ENCODE results near the gene CD164L2.
"Not testable (repeated sequence)": the region's sequence is repeated elsewhere in the genome, so short reads cannot be mapped to it uniquely, and the experiment has no call there.

The CD164L2 gene

DNA sequence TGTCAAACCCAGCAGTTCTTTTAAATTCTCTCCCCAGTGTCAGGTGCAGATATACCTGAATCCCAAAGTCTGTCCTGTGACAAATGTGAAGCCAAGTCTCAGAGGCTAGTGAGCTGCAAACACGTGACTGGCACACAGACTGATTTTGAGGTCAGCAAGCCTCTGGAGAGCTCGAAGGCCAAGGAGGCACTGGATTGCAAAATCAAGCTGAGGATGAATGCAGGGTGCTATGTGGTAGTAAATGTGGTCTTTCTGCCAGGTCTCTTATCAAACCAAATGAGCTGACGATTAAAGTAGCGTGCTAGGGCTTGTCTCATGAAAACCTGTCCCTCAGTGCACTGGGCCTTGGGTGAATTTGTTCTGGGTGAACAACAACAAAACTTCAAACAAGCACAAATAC is 29.9 kb upstream of the CD164L2 start:
- TF ChIP-seq, protein P1, sequence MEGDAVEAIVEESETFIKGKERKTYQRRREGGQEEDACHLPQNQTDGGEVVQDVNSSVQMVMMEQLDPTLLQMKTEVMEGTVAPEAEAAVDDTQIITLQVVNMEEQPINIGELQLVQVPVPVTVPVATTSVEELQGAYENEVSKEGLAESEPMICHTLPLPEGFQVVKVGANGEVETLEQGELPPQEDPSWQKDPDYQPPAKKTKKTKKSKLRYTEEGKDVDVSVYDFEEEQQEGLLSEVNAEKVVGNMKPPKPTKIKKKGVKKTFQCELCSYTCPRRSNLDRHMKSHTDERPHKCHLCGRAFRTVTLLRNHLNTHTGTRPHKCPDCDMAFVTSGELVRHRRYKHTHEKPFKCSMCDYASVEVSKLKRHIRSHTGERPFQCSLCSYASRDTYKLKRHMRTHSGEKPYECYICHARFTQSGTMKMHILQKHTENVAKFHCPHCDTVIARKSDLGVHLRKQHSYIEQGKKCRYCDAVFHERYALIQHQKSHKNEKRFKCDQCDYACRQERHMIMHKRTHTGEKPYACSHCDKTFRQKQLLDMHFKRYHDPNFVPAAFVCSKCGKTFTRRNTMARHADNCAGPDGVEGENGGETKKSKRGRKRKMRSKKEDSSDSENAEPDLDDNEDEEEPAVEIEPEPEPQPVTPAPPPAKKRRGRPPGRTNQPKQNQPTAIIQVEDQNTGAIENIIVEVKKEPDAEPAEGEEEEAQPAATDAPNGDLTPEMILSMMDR (IDR thresholded peaks at IDR 0.05; ENCODE audit: low read depth, low read length, missing control alignments) = no peak
- no peak for DNase-seq (ENCODE audit: low read depth)
- no peak overlapping the region for H3K4me3 ChIP-seq (ENCODE audit: low read depth, low read length)

DNA sequence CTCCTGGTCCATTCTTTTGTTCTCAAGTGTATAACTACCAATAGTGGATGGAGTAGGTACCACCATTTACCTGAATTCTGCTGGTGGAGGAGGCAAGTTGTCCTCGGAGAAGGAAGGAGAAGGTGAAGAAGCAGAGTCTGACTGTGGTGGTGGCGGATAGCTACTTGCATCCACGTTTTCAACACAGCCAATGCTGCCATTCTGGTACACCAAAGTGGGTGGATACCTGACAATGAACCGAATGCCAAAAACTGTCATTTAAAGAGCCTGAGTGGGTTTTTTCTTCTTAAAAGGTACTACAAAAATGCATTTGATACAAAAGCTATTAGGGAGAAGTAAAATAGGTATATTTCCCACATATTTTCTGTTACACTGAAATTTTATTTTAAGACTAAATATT is 29.4 kb upstream of the CD164L2 start:
- H3K4me3 ChIP-seq (ENCODE audit: low read depth, low read length) = no peak overlapping the region
- DNase-seq (ENCODE audit: low read depth) = no peak
- TF ChIP-seq, protein P1 (IDR thresholded peaks at IDR 0.05; ENCODE audit: low read depth, low read length, missing control alignments) = no peak

DNA sequence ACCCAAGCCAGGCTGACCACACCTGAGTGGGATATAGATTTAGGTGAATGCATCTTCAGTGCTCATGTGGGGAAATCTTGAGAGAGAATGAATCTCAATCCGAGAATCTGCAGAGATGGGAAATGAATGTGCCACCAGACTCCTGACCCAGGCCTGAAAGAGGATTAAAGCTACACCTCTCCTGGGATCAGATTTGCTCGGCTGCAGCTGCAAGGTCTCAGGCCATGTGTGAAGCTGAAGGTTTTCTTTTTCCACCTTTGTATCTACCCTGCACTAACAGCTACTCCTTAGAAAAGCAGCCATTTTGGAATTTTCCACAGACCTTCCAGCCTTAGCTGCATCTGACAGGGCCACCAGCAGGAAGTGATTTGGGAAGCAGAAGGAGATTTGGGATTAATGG is 27.6 kb upstream of the CD164L2 start:
- H3K4me3 ChIP-seq (ENCODE audit: low read depth, low read length) = no peak overlapping the region
- DNase-seq (ENCODE audit: low read depth) = no peak
- TF ChIP-seq, protein P1 (IDR thresholded peaks at IDR 0.05; ENCODE audit: low read depth, low read length, missing control alignments) = no peak

DNA sequence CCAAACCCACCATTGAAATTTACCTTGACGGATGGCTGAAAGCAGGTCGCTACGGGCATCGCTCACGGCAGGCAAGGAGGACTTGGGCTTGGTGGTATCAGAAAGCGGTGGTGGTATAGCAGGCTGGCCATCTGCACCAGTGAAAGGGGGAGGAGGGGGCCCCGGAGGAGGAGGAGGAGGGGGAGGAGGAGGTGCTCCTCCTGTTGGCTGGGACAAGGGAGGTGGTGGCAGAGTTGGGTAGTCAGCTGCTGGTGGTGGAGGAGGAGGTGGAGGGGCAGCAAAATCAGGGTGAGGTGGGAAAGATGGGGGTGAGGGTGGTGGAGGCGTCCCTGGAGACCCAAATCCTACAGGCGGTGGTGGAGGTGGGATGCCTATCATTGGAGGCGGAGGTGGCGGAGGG is 26.5 kb upstream of the CD164L2 start:
- DNase-seq (ENCODE audit: low read depth) = no peak
- TF ChIP-seq, protein P1 (IDR thresholded peaks at IDR 0.05; ENCODE audit: low read depth, low read length, missing control alignments) = no peak
- H3K4me3 ChIP-seq (ENCODE audit: low read depth, low read length) = no peak overlapping the region

DNA sequence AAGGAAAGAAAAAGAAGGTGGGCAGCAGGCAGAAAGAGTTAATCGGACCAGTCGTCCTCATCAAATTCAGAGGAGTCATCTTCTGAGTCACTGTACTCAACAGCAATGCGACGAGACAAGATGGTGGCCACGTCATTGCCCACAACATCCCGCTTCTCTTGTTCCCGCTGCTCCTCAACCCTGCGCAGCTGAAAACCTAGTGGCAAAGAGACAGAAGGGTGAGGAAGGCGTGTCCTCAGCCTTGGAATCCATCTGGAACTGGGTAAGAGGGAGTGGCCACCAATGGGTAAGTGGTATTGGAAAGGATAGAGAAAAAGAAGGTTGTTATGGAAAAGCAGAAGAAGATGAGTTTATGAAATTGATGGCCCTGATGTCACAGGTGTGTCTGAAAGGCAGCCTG is 25.0 kb upstream of the CD164L2 start:
- no peak overlapping the region for H3K4me3 ChIP-seq (ENCODE audit: low read depth, low read length)
- DNase-seq (ENCODE audit: low read depth) = no peak
- TF ChIP-seq, protein P1 (IDR thresholded peaks at IDR 0.05; ENCODE audit: low read depth, low read length, missing control alignments) = no peak

DNA sequence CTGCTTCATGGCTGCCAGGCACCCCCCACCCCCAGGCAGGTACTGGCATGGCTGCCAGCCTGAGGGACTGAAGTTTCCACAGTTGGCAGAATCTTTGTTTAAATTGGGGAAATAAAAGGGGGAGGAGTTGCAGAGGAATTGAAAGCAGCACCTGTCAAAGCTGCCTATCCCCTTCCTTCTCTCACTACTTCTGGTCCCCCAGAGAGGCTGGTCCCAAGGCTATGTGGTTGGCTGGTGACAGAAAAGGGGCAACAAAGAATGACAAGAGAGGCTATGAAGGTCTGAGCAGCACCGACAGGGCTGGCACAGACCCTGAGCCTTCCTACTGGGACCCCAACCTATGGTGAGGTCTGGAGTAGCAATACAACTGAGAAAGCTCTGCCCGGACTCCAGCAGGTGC is 23.7 kb upstream of the CD164L2 start:
- H3K4me3 ChIP-seq (ENCODE audit: low read depth, low read length); DNase-seq (ENCODE audit: low read depth): not testable (repeated sequence)

DNA sequence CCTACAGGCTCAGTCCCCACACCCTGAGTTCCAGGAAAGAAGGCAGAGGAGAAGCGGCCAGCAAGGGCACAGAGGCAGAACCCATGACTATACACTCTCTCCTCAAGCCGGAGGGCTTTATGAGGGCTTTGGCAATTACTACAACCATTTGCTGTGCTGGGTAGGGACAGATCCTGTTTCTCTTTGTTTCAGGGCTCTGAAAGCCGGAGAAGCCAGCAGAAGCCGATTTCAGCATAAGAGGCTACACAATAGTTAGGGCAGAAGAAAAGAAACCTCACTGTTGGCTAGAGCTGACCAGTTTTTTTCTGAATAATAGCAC is 23.2 kb upstream of the CD164L2 start:
- TF ChIP-seq, protein P1 (IDR thresholded peaks at IDR 0.05; ENCODE audit: low read depth, low read length, missing control alignments) = no peak
- DNase-seq (ENCODE audit: low read depth) = no peak
- H3K4me3 ChIP-seq (ENCODE audit: low read depth, low read length) = no peak overlapping the region

DNA sequence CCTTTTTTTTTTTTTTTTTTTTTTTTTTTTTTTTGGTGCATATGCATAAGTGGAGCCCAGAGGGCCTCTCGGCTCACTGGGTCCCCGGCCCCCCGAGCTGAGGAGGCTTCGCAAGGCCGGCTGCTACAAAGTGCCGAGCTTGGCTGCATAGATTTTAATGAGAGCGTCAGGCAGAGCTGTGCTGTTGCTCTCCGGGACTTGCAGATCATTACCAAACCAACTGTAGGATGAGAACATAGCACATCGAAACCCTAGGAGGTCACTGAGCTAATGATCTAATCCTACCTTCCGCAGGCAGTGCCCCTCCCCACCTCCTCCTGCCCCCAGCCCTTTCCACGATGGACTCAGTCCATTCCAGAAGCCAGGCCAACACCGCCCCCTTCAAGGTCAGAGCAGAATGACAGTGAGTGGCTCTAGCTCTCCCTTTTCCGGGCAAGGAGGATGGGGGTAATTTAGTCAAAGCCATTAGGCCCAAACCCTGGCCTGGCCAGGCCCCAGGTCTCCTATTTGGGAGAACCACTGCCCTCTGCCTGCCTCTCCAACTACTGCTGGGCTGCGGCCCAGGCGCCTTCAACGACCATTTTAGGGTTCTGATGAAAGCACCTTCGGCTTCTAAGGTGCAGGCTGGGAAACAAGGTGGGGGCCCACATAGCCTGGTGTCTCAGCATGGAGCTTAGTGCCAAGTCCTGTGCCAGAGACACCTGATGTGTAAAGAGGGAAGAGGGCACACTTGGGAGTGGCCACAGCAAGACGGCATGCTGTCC is 22.6 kb upstream of the CD164L2 start:
- not testable (repeated sequence) for DNase-seq (ENCODE audit: low read depth); H3K4me3 ChIP-seq (ENCODE audit: low read depth, low read length)
